Measurements from ENCODE around the gene RAB1A.

The RAB1A gene

DNA sequence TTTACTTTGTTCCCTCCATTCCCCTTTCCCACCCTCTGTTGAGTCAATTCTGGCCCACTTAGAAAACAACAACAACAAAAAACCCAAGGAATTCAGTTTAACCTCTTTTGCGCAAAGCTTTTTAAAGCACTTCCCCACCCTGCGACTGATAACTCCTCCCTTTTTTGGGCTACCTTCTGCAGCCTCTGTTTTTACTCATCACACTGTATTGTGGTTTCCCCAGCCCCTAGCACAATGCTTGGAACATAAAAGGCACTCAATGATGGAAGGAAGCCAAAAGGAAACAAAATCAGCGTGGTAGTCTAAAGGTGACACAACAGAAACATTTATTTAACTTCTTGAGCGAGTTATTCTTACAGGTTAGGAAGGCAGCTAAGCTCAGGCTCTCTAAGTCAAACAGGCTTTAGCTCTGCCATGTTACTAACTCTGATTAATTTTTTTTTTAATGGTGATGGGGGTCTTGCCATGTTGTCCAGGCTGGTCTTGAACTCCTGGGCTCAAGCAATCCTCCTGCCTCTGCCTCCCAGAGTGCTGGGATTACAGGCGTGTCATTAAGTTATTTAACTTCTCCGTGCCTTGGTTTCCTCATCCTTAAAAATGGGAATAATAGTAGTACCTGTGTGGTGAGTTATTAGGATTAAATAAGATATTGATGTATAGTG lies 72.4 kb downstream of the RAB1A start:
- DNase-seq: no peak

DNA sequence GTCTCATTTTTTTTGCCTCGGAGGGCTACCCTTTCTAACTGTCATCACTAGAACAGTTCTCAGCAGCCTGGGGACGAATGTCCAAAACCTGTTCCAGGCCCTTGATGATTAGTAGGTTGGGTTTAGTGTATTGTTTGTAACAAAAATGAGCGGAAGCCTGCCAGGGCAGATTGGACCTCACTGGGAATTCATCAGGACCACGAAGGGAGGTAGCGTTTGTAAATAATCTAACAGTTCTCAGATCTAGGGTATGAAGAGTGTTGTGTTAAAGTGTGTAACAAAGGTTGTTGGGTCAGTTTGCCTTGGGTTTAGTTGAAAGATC lies 72.9 kb downstream of the RAB1A start:
- DNase-seq: no peak

DNA sequence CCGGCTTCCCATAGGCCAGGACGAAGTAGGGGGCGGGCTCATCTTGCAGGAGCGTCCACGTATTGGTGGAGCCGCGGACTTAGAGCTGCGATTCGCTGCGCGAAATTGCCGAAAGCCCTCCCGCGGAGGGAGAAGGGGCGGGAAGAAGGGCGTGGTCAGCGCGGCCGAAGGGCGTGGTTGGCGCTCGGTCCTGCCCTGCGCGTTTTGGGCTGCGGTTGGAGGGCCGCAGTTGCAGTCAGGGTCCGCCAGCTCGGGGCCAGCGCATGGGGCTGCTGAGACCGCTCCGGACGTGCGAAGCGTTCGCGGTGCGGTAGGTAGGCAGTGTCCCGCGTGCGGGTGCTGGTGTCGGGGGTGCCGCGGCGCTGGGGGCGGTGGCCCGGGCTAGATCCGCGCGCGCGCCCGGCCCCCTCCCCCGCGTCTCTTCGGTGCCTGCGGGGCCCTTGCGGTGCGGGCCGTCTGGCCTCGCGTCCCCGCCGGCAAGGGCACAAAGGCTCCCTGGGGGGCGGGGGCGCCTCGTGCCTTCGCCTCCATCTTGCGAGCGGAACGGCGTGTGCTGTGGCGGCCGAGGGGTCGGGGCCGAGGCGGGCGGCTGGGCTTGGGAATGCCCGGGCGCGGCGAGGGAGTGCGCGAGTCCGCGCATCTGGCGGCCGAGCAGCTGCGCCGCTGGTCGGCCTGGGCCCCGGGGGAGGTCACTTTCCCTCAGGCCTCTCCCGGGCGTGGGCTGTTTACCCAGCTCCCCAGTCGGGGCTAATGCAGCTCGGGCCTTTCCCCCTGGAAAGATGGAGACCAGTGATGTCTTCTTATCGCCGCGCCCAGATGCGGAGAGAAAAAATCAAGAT lies 73.5 kb downstream of the RAB1A start, which contains the start of gene CEP68:
CEP68 (plus strand) TSS at position 202 of the 839 bp plus-strand sequence. CDS start 13,029 bp downstream, outside the sequence.
- peak; percentile 93 for DNase-seq

DNA sequence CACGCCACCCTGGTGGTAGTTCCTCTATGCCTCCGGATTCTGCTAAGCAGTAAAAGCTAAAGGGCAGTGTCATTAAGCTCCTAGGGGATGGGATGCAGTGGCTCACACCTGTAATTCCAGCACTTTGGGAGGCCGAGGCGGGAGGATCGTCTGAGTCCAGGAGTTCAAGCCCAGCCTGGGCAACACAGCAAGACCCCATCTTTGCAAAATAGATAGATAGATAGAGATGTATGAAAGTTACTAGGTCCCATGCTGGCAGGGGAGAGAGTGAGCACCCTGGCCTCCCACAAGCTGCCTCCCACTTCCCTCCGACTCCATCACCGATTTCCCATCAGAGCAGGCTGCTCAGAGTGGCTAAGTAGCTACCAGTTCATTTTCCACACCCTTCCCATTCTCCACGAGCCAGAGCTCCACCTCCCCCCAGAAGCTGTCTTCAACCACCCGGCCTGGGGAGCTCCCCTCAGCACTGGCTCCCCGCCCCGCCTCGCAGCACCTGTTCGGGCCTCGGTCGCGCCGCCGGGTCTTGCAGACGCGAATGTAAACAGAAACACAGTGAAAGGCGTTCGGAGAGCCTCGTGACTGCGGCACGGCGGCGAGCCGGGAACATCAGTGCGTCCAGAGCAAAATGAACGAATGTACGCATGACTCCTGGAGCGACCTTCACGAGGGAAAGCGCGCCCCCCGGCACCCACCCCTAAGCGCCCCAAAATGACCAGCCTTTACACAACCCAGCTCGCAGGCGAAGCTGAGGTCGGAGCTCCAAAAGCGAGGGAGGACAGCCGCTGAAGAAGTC lies 74.3 kb downstream of the RAB1A start:
- DNase-seq: peak; percentile 71

DNA sequence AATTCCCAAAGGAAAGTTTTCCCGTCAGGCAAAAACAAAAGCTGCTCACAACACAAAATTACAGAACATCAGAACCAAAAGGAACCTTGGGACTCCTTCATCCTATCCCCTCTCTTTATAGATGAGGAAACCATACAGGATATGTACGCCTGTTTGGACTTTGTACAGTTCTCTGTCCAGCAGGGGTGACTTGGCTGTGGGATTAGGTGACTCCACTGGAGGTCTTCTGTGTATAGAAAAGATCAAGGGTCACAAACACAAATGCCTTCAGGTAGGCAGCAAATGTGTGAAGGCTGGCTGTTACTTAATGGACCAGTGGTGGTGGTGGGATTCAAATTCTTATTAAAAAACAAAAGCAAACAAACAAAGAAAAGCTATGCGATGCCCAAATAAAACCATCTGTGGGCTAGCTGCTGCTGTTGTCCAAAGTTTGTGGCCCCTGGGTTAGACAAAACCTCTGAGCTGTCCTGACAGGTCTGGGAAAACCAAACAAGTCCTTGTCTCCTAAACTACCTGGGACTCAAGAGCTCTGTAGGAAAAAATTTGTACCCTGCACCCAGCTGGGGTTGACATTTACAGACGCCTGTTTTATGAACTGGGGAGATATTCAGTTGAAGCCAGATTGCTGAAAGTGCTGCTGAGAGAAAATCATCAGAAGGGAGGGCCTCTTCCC lies 75.0 kb downstream of the RAB1A start:
- no peak for DNase-seq

DNA sequence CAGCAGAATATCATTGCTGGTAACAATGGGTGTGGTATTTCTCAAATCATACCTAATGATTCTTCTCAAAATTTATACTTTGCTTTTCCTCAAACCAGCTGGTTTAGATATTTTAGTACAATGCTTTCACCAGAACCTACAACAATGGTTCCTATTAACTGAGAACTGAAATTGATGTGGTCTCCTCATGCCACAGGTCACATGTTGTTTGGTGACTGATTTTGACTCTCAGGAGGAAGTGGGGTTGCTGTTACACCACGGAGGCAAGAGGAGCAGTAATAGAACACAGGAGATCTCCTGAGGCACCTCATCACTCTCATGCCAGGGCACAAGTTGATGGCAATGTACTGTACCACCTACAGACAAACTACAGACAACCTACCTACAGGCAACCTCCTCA lies 76.7 kb downstream of the RAB1A start:
- no peak for DNase-seq

DNA sequence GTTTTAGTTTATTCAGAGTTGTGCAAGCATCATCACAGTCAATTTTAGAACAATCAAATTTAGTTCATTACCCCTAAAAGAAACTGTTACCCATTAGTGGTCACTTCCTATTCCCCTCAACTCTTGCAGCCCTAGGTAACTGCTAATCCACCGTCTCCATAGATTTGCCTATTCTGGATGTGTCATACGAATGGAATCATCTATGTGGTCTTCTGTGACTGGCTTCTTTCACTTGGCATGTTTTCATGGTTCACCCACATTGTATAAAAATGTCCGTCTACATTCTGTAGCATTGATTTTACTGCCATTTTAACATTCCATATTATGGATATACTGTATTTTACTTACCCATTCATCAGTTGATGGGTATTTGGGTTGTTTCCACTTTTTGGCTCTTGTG lies 79.0 kb downstream of the RAB1A start:
- no peak for DNase-seq

DNA sequence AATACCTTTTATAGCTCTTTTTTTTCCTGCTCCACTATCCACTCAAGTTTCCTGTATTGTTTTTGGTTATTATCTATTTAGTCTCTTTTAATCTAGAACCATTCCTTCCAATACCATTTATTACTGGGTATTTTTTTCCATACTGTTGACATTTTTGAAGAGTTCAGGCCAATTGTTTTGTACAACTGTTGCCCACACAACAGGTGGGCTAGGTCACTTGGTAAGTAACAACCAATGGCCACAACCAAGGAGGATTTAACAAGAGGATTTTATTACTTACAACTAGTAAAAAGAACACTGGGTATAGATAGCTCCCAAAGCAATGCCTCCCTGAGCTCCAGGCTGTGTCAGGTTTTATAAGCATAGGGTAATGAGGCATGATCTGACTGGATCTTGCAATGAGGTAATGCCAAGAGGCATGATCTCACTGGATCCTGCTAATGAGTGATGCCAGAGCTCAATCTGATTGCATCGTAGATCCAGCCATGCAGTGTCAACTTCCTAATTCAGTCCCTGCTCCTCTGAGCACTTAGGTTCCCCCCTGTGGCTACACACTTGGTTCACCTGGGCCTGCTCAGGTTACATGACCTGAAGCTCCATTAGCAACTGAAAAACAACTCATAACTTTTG lies 80.8 kb downstream of the RAB1A start:
- DNase-seq: no peak

DNA sequence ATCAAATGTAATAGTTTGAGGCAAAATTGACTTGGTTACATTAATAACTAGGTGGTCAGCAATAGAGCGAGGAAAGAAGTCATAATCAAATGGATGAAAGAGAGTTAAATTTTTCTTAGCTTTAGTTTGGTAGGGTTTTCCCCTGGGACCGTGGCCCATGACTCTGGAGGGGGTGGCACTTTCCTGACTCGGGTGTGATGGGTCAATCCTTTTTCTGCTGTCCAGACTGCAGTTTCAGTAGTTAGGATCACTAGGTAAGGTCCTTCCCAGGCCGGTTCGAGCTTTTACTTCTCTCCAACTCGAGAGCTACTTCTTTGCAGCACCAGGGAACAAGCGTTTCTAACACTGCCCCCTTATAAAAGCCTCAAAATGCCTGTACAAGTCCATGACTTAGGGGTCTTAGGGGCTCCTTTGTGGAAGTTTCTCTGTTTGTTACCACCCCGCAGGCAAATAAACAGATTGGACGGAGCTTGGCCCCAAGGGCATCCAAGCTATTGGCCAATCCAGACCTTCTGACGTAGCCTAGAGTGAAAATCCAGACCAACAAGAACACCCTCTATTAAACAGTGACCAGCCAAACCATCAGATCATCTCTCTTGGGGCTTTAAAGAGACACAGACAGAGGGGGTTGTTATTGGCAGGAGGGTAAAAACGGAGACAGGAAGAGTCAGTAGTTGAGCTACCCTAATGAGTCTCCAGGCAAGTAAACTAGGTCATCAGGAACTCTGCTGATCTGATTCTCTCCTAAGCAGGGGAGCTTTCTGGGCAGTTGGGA lies 83.1 kb downstream of the RAB1A start:
- no peak for DNase-seq

DNA sequence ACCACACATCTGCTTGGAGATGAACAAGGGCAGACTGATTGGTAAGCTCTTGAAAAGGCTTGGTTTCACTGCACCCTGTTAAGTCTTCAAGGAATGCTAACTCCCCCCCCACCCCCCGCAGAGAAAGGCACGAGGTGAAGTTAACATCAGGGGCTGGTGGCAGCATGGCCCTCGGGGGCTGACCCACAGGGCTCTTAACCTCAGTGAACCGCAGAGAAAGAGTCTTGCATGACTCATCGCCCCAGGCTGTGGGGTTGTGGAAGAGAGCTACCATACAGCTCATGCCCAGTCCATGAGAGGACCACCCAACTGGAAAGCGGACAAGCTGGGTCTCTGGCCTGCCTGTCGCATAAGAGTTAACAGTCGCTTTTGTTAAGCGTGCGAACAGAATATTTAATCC lies 84.3 kb downstream of the RAB1A start:
- DNase-seq: no peak

DNA sequence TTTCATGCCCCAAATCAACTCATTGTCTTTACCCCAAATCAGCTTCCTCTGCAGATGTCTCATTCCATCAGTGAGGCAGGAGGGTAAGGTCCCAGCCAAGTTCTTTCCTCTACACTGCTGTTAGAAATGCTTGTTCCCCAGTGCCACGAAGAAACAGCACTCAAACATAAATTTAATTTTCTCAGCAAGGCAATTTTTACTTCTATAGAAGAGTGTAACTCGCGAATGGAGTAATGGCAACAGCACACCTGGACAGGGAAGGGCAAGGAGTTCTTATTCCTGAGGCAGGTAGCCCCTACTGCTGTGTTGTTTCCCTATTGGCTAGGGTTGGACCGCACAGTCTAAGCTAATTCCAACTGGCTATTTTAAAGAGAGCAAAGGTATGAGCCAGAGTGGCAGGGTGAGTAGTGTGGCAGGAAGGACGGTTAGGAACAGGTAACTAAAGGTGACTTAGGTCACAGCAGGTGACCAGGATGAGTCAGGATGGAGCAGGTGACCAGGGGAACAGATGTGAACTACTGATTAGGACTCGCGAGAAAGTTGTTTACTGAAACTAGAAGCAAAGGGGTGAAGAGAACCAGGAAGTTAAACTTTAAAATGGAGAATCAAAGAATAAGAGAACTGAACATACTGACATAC lies 85.7 kb downstream of the RAB1A start:
- DNase-seq: no peak

DNA sequence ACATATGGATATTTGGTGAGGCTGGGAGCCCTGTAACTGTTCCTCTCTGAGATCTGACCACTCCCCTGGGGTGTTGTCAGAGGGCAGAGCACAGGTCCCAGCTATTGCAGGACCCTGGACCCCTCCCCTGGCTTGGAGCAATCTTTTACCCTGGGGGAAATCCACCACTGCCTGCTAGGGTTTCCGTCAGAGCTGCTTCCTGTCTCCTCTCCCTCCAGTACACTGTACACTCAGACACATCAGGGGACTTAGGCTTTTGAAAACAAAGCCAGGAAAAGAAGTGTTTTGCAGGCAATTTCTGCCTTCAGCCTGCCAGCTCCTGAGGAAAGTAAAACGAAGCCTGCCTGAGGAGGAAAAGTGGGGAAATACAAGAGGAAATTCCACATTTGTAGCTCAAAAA lies 86.9 kb downstream of the RAB1A start:
- no peak for DNase-seq

DNA sequence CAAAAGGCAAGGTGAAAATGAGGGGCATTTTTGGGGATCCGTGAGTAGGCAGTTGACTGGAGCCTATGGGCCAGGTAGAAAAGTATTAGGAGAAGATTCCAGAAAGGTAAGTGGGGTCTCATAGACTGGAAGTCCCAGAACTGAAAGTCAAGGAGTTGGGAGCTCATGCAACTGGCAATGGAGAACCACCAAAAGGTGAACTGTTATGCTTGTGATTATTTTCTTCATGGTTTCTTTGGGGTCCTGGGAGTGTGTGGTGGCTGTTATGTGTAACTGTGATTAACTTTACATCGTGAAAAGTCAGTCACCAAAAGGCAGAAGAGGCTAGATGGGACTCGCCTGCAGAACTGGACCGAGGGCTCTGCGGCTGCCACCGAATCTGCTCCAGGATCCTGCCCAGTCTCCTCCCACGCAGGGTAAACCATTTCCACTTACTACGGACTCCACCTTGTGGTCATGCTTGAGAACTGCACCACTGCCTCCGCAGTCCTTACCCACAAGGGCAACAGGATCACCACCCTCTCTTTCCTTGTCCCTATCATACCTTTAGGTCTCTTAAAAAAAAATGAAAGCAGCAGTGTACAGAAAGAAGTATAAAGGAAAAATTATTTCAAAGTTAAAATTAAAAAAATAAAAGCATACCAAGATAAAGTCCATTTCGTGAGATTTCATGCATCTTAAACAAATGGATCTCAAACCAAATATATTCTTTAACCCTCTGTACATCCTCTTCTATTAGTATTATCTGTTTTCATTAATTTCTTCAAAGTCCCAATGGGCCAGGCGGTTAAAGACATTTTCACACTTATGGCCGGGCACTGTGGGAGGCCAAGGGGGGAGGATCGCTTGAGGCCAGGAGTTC lies 89.3 kb downstream of the RAB1A start:
- peak; percentile 79 for DNase-seq

DNA sequence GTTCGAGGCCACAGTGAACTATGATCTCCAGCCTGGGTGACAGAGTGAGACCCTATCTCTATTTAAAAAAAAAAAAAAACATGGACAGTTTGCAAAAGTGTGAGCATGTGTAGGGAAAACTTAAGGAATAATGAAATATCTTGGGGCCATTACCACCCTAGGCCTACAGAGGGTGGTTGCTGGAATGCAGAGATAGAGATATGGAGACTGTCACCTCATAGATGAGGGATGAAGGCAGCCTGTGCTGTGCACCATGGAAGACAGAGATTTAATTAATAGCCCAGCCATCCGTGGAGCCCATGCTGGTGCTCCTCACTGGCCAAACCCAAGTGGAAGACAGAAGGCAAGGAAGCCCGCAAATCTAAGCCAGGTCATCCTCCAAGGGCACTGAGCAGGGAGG lies 90.3 kb downstream of the RAB1A start:
- no peak for DNase-seq

DNA sequence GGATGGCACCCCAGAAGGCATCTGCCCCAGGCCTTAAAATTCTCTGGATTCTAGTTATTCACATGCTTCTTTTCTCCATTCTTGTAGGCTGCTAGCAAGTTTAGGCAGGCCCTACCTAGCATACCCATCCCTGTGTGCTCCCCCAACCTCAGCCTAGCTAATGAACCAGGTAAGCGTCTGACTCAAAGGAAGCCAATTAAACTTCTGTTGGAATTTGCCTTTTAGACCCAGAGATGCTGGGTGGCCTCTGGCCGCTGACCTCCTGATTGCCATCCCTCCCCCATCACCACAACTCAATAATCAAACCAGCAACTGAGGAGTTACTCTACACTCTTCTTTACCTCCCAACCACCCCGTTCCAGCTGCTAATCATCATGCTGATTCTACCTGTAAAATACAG lies 92.7 kb downstream of the RAB1A start:
- no peak for DNase-seq

Measured in kidney glomerular epithelial cell (primary cell).